Parathyroid adenoma (tissue), 2 donors: ENCODE measurements around the gene GNAT3.

Source experiments
- H2AFZ ChIP-seq: fragments of 300-600 bp; sonication (generic); one replicate; pipeline ENCODE4 v1.7.0; 2017; ENCODE audit warnings: antibody characterized with exemption, mild to moderate bottlenecking
- H3K27ac ChIP-seq: fragments of 300-600 bp; sonication (generic); one replicate; pipeline ENCODE4 v1.7.0; 2017
- H3K27me3 ChIP-seq: fragments of 300-600 bp; sonication (generic); one replicate; pipeline ENCODE4 v1.7.0; 2017; ENCODE audit warnings: low read length; ENCODE audit not compliant: control insufficient read depth, insufficient read depth
- H3K36me3 ChIP-seq: fragments of 300-600 bp; sonication (generic); one replicate; pipeline ENCODE4 v1.7.0; 2017; ENCODE audit warnings: low read length; ENCODE audit not compliant: control insufficient read depth, insufficient read depth
- H3K4me1 ChIP-seq: fragments of 300-600 bp; sonication (generic); one replicate; pipeline ENCODE4 v1.7.0; 2017; ENCODE audit warnings: control low read depth
- H3K4me2 ChIP-seq: fragments of 300-600 bp; sonication (generic); one replicate; pipeline ENCODE4 v1.7.0; 2017; ENCODE audit warnings: low read length
- H3K4me3 ChIP-seq: fragments of 300-600 bp; sonication (generic); one replicate; pipeline ENCODE4 v1.7.0; 2017; ENCODE audit warnings: low read depth, low read length
- H3K79me2 ChIP-seq: fragments of 300-600 bp; sonication (generic); one replicate; pipeline ENCODE4 v1.7.0; 2017; ENCODE audit warnings: control low read depth
- H3K9ac ChIP-seq: fragments of 300-600 bp; sonication (generic); one replicate; pipeline ENCODE4 v1.7.0; 2017; ENCODE audit warnings: mild to moderate bottlenecking
- H3K9me3 ChIP-seq: fragments of 300-600 bp; sonication (generic); one replicate; pipeline ENCODE4 v1.7.0; 2017; ENCODE audit warnings: low read length; ENCODE audit not compliant: control insufficient read depth
- TF ChIP-seq, protein P1 (sequence below): fragments of 300-600 bp; sonication (generic); IDR thresholded peaks from one replicate; pipeline ENCODE4 v1.7.0; 2017; ENCODE audit warnings: antibody characterized with exemption, mild to moderate bottlenecking
- donor health status: primary hyperparathyroidism.

Gene GNAT3

DNA sequence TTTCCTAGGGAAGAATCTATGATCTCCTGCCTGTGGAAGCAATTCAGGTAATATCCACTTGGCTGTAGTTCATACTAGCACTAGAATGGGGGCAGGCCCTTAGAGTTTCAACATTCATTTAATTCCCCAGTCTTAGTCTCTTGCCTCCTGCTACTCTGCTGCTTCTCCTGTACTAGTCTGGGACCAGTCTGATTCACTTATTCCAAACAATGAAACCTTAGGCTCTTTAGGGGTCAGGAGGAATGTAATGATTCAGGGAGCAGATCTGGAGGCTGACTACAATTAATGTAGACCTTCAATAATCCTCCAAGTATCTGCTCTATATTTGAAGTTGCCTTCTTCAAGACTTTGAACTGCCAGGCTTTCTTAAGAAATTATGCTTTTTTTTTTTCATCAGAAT is 101.8 kb downstream of the GNAT3 start:
- H3K4me1 ChIP-seq, result no peaks in the 10 kb centered on the region
- H3K9me3 ChIP-seq, result no peaks in the 10 kb centered on the region
- H3K4me2 ChIP-seq, result no peak overlapping the region
- no peaks in the 10 kb centered on the region for H3K79me2 ChIP-seq
- H2AFZ ChIP-seq, result no peak overlapping the region
- no peak overlapping the region for H3K4me3 ChIP-seq
- H3K36me3 ChIP-seq, result no peaks in the 10 kb centered on the region
- H3K27ac ChIP-seq, result no peak overlapping the region
- TF ChIP-seq, protein P1, sequence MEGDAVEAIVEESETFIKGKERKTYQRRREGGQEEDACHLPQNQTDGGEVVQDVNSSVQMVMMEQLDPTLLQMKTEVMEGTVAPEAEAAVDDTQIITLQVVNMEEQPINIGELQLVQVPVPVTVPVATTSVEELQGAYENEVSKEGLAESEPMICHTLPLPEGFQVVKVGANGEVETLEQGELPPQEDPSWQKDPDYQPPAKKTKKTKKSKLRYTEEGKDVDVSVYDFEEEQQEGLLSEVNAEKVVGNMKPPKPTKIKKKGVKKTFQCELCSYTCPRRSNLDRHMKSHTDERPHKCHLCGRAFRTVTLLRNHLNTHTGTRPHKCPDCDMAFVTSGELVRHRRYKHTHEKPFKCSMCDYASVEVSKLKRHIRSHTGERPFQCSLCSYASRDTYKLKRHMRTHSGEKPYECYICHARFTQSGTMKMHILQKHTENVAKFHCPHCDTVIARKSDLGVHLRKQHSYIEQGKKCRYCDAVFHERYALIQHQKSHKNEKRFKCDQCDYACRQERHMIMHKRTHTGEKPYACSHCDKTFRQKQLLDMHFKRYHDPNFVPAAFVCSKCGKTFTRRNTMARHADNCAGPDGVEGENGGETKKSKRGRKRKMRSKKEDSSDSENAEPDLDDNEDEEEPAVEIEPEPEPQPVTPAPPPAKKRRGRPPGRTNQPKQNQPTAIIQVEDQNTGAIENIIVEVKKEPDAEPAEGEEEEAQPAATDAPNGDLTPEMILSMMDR, result no peak
- no peak overlapping the region for H3K9ac ChIP-seq
- H3K27me3 ChIP-seq, result no peaks in the 10 kb centered on the region
